HepG2 (cell line): Measurements from ENCODE around the gene HACE1. TPM values are rescaled to one million over a fixed set of nuclear protein-coding genes. Genes with fewer than 3 reads are reported as not detected.

Experiments used
- ATAC-seq: fragments of 200-7000 bp; cut with Tn5 transposase; 3 replicates; pipeline ENCODE4 v1.9.1; 2020; ENCODE audit warnings: mild to moderate bottlenecking, moderate library complexity
- BruUV-seq: library from RNA; stranded (reverse); fragments of 400-500 nt; replicated peaks from 2 replicates; lab custom pipeline; 2021; lab: Mats Ljungman, UMichigan
- CTCF ChIA-PET: fragments of 300-600 bp; formaldehyde crosslinking; extraction: SDS; loops from one replicate; lab custom pipeline; 2021; ENCODE audit warnings: low total read pairs, inconsistent platforms, low intra/inter-chr PET ratio; lab: Yijun Ruan, JAX
- POLR2A ChIA-PET: fragments of 350-600 bp; sonication (Branson Sonifier 250); formaldehyde crosslinking; loops from one replicate; lab custom pipeline; 2020; ENCODE audit warnings: antibody characterized with exemption, inconsistent platforms; lab: Yijun Ruan, JAX
- DNase-seq: peaks from one replicate; pipeline ENCODE4 v3.0.0-alpha.2; 2015; ENCODE audit warnings: low spot score
- FAIRE-seq: peaks from 3 replicates; lab custom pipeline; 2011; peaks lifted over from hg19 to GRCh38; lab: Jason Lieb, UNC
- H2AFZ ChIP-seq: one replicate; pipeline ENCODE4 v1.6.1; 2011; ENCODE audit warnings: low read length, inconsistent platforms
- H3K27ac ChIP-seq: fragments of 300-600 bp; 3 replicates; pipeline ENCODE4 v1.8.0; 2011; ENCODE audit warnings: mixed run types, mild to moderate bottlenecking, mixed read lengths, low read length, inconsistent platforms; ENCODE audit not compliant: insufficient read depth; ENCODE audit errors: extremely low read length
- H3K27me3 ChIP-seq, 2 experiments: fragments of 200-600 bp in 1 of 2; 2 replicates in 1 of 2; 3 replicates in 1 of 2; pipeline versions ENCODE4 v1.6.0 to v1.8.0; 2011; ENCODE audit warnings: low read length in 2 of 2, mild to moderate bottlenecking in 2 of 2, moderate library complexity in 2 of 2, inconsistent platforms in 1 of 2; ENCODE audit not compliant: insufficient read depth in 2 of 2, control insufficient read depth in 1 of 2
- H3K36me3 ChIP-seq, 2 experiments: fragments of 200-600 bp in 1 of 2; replicated peaks in 1 of 2; 2 replicates in 1 of 2; 3 replicates in 1 of 2; pipeline versions ENCODE4 v1.5.1 to v1.8.0; 2011; ENCODE audit warnings: low read length in 2 of 2, inconsistent platforms in 1 of 2; ENCODE audit not compliant: insufficient read depth in 2 of 2, control insufficient read depth in 1 of 2
- H3K4me1 ChIP-seq: 2 replicates; pipeline ENCODE4 v1.5.1; 2012; ENCODE audit warnings: low read length, inconsistent platforms; ENCODE audit not compliant: insufficient read depth
- H3K4me2 ChIP-seq: 2 replicates; pipeline ENCODE4 v1.6.0; 2011; ENCODE audit warnings: low read depth, low read length, inconsistent platforms
- H3K4me3 ChIP-seq, 3 experiments: fragments of 200-600 bp in 1 of 3; sonication (generic), shearing (Covaris generic) in 1 of 3; replicated peaks in 1 of 3; 2 replicates each; pipeline ENCODE4 v1.5.1; 2011 to 2016; ENCODE audit warnings: low read length in 3 of 3, inconsistent platforms in 2 of 3, low read depth in 2 of 3, mild to moderate bottlenecking in 2 of 3, control low read depth in 1 of 3, mixed read lengths in 1 of 3; ENCODE audit not compliant: insufficient read depth in 1 of 3
- H3K79me2 ChIP-seq: one replicate; pipeline ENCODE4 v1.6.1; 2011; ENCODE audit warnings: low read length, inconsistent platforms; ENCODE audit not compliant: insufficient read depth
- H3K9ac ChIP-seq: 2 replicates; pipeline ENCODE4 v1.6.0; 2011; ENCODE audit warnings: mild to moderate bottlenecking, low read depth, low read length, inconsistent platforms; ENCODE audit not compliant: insufficient read depth
- H3K9me3 ChIP-seq: 2 replicates; pipeline ENCODE4 v1.5.1; 2012; ENCODE audit warnings: mild to moderate bottlenecking, low read length
- H4K20me1 ChIP-seq: 2 replicates; pipeline ENCODE4 v1.6.0; 2011; ENCODE audit warnings: inconsistent platforms, mild to moderate bottlenecking, low read length, moderate library complexity; ENCODE audit not compliant: insufficient read depth
- FIP1L1 ChIP-seq: fragments of 200-400 bp; formaldehyde crosslinking; IDR thresholded peaks from 2 replicates; pipeline ENCODE4 v1.6.1; 2018; ENCODE audit warnings: low read depth, mild to moderate bottlenecking, low read length, moderate library complexity, borderline replicate concordance; ENCODE audit not compliant: insufficient read depth
- ZBTB10 ChIP-seq: sonication (generic); formaldehyde crosslinking; IDR thresholded peaks from 2 replicates; pipeline ENCODE4 v1.4.0; 2020; ENCODE audit warnings: missing genetic modification reagents, borderline replicate concordance
- ZFP37 ChIP-seq: sonication (generic); formaldehyde crosslinking; IDR thresholded peaks from 2 replicates; pipeline ENCODE4 v1.4.0; 2020; ENCODE audit warnings: missing genetic modification reagents, borderline replicate concordance
- ZNF142 ChIP-seq: sonication (generic); formaldehyde crosslinking; IDR thresholded peaks from 2 replicates; pipeline ENCODE4 v1.4.0; 2020; ENCODE audit warnings: missing genetic modification reagents
- ZNF224 ChIP-seq: sonication (generic); formaldehyde crosslinking; IDR thresholded peaks from 2 replicates; pipeline ENCODE4 v1.5.0; 2020; ENCODE audit warnings: mild to moderate bottlenecking, missing genetic modification reagents
- ZNF772 ChIP-seq: sonication (generic); formaldehyde crosslinking; IDR thresholded peaks from 2 replicates; pipeline ENCODE4 v1.5.0; 2020; ENCODE audit warnings: mild to moderate bottlenecking, missing genetic modification reagents
- WGBS: methylation state at CpG from one replicate; pipeline ENCODE4 v1.1.6; 2017; ENCODE audit warnings: low lambda C conversion rate; 5-methylcytosine and 5-hydroxymethylcytosine counted together
- in situ Hi-C: cut with HindIII; loops from 2 replicates; pipeline ENCODE4 v1.10.0; 2017; ENCODE audit warnings: low pct_unique_long_range_greater_than_20kb; ENCODE audit not compliant: extremely low pct_ligation_motif_present
- intact Hi-C: fragments of 100-400 bp; cut with micrococcal nuclease; formaldehyde crosslinking; loops from one replicate; pipeline ENCODE4 v1.10.0; 2022; ENCODE audit not compliant: unreplicated experiment
- polyA plus RNA-seq, 8 experiments: library from polyadenylated mRNA; depleted of rRNA in 3 of 8; stranded (reverse) in 7 of 8; unstranded in 1 of 8; fragments of >200 nt; fragmentation: Illumina TruSeq in 4 of 8; extraction: Trizol in 4 of 8; gene quantifications; 2 replicates each; pipeline versions ENCODE4 v1.2.1 to v1.2.3, GENCODE V29; 2011 to 2016; ENCODE audit warnings: low read depth in 4 of 8, missing spikeins in 1 of 8, mixed read lengths in 1 of 8; ENCODE audit not compliant: insufficient read depth in 1 of 8
- total RNA-seq, 5 experiments: library from RNA; depleted of rRNA; stranded (reverse); fragments of >200 nt; fragmentation: Illumina TruSeq; extraction: Trizol; gene quantifications; 2 replicates each; pipeline ENCODE4 v1.2.3, GENCODE V29; 2016; ENCODE audit warnings: low read depth in 1 of 5
- TF ChIP-seq, protein P1 (sequence below): sonication (generic); formaldehyde crosslinking; IDR thresholded peaks from 2 replicates; pipeline ENCODE4 v1.4.0; 2020; ENCODE audit warnings: missing genetic modification reagents, borderline replicate concordance

Gene HACE1
- total and polyA plus RNA-seq, 2 of the 13 experiments (the other 11 are each of a cell fraction or from before 2014, with no cell fraction given), result 8.9 to 11.4 TPM

- ATAC-seq (no peak), DNase-seq (no peak), FAIRE-seq (no peak)
- Histone ChIP-seq H4K20me1 (no peaks in the 10 kb centered on the region), H2AFZ (no peak overlapping the region), H3K4me1 (no peaks in the 10 kb centered on the region), H3K9ac (no peak overlapping the region), H3K79me2 (no peaks in the 10 kb centered on the region), H3K4me3 (no peak overlapping the region), H3K4me2 (no peak overlapping the region), H3K27ac (no peak overlapping the region), H3K9me3 (no peaks in the 10 kb centered on the region), H3K36me3 (no peaks in the 10 kb centered on the region), H3K27me3 (no peaks in the 10 kb centered on the region; a peak in 1 of 5 replicates)
- in situ Hi-C loops, result no loop called here
- POLR2A ChIA-PET, result no interaction called here
- WGBS, result 8% methylated on average over 3 of the region's 3 CpGs
- intact Hi-C loops, result no loop called here
- CTCF ChIA-PET, result no interaction called here
- no TSS peak for BruUV-seq
- no peak for TF ChIP-seq FIP1L1
- no peak for TF ChIP-seq ZBTB10 (CRISPR knock-in tag)
- TF ChIP-seq ZNF772 (CRISPR knock-in tag), result no peak
- TF ChIP-seq, protein P1, sequence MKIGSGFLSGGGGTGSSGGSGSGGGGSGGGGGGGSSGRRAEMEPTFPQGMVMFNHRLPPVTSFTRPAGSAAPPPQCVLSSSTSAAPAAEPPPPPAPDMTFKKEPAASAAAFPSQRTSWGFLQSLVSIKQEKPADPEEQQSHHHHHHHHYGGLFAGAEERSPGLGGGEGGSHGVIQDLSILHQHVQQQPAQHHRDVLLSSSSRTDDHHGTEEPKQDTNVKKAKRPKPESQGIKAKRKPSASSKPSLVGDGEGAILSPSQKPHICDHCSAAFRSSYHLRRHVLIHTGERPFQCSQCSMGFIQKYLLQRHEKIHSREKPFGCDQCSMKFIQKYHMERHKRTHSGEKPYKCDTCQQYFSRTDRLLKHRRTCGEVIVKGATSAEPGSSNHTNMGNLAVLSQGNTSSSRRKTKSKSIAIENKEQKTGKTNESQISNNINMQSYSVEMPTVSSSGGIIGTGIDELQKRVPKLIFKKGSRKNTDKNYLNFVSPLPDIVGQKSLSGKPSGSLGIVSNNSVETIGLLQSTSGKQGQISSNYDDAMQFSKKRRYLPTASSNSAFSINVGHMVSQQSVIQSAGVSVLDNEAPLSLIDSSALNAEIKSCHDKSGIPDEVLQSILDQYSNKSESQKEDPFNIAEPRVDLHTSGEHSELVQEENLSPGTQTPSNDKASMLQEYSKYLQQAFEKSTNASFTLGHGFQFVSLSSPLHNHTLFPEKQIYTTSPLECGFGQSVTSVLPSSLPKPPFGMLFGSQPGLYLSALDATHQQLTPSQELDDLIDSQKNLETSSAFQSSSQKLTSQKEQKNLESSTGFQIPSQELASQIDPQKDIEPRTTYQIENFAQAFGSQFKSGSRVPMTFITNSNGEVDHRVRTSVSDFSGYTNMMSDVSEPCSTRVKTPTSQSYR (CRISPR knock-in tag), result no peak
- no peak for TF ChIP-seq ZNF224 (CRISPR knock-in tag)
- no peak for TF ChIP-seq ZFP37 (CRISPR knock-in tag)
- no peak for TF ChIP-seq ZNF142 (CRISPR knock-in tag)
Measured at GRCh38 chr6:104881964-104882668, 22.4 kb upstream of the HACE1 start.
